EL (cell line): ENCODE measurements around the gene CDYL2.

Source experiments
- DNase-seq: peaks from one replicate; pipeline ENCODE4 v3.0.0-alpha.2; 2016

CDYL2 gene

DNA sequence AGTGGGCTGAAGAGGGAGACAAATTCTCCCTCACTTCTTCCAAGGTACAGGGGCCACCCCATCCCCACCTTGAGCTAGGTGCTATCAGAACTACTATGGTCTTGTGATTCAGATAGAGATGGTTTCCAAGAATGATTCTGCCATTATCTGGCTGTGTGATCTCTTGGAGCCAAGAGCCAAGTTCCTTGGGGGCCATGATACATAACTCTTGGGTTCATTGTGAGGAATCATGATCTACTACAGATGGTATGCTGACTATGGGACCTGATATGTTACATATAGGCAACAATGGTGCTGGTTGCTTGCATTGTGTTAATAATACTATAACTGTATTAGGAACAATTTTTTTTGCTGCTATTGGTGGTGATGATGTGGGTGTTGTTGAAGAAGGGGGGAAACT lies 217.9 kb downstream of the CDYL2 start:
- peak; percentile 30 for DNase-seq

DNA sequence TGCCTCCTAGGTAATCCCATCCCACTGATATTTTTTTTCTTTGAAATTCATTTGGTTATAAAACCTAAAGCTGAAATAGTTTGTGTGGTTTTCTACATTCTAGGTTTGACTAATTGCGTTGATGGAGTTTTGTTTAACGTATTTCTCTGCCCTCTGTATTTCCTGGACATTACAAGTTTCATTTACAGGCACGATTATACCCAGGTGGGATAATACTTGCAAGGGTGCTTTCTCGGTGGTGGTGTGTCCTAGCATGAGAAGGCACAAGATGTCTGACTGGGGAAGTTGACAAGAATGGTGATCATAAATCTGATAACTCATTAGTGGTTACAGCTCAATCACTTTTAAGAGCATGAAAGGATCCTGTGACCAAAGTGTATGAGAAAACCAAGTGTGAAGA lies 218.6 kb downstream of the CDYL2 start:
- DNase-seq: no peak

DNA sequence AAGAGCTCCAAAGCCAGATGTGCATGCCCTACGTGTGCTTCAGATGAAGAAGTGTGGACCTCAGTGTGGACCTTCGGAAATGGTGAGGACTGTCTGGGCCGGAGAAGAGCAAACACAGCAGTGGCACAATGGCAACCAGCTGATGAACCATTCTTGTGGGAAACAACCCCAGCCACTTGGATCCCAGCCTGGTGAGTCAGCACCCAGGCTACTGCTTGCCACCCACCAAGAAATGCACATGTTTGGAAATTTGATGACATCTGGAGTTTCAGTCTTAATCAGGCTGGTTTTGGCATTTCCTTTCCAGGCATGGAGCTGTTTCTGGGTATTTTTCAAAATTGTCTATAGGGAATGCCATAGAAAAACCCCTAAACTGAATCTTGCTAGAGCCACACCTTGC lies 220.9 kb downstream of the CDYL2 start:
- peak; percentile 79 for DNase-seq

DNA sequence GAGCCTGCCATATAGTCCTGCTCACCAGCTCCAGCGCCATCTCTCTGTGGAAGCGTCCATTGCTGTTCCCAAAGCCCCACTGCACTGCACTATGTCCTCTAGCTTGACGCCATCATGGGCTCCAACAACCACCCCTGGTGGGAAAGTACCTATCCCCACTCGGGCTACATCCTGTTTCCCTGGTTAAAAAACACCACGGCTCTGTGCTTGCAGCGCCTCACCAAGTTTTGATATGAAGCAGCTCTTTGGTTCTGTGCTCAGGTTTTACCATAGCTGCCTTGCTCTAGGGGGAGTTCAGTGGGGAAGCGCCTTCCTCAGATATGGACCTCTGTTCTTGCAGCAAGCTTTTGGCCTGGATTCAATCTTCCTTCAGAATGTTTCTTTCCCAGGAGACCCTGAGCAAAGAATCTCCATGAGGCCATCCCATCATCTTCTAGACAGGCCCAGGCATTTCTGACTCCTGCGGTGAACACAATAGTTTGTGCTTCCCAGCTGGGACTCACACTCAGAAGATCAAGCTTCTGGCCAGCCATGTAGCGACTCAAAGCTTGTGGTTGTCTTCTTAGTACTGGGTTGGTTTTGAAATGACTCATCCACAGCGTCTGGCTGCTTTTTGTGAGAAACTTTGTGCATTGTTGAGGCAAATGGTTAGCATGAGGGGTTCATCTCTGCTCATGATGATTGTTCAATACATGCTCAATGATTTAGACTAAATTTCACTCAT lies 224.1 kb downstream of the CDYL2 start:
- peak; percentile 23 for DNase-seq

DNA sequence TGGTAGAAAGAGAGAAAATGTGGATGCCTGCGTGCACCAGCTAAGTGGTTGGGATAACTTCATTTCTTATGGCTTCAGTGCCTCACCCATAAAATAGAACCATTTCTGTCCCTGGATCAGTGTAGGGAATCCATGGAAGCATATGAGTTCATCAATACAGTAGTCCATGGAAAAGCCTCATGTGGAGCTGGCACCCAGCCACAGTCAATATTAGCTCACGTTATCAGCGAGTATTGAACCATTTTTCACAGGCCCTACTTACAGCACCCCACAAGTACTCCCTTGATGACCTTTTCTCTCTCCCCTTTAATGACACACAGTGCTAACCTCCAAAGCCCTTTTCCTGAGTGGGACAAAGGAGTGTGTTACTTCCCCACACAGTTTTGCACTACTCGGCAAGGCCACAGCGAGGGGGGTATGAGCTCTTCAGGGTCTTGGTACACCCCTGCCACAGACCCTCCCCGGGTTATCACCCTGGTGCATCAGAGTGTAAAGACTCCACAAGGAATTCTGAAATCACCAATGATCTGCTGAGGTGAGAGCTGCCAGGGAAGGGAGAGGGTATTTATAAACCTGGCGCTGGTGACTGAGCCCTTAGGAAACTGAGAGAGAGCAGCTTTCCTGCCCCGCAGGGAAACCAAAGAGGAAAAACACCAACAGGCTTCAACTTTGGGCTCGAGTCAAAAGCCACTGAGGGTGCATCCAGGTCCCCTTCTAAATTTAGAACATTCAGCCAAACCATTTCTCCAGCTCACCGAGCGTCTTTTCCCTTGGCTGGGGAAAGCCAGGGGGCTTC lies 226.7 kb downstream of the CDYL2 start:
- DNase-seq: no peak

DNA sequence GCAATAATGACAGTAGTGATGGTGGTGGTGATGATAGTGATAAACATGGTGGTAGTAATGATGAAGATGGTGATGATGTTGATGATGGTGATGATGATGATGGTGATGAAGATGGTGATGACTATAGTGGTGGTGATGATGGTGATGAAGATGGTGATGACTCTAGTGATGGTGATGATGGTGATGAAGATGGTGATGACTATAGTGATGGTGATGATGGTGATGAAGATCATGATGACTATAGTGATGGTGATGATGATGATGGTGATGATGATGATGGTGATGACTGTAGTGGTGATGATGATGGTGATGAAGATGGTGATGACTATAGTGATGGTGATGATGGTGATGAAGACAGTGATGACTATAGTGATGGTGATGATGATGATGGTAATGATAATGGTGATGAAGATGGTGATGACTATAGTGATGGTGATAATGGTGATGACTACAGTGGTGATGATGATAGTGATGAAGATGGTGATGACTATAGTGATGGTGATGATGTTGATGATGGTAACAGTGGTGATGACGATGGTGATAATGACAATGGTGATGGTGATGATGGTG lies 228.0 kb downstream of the CDYL2 start:
- DNase-seq: no peak

DNA sequence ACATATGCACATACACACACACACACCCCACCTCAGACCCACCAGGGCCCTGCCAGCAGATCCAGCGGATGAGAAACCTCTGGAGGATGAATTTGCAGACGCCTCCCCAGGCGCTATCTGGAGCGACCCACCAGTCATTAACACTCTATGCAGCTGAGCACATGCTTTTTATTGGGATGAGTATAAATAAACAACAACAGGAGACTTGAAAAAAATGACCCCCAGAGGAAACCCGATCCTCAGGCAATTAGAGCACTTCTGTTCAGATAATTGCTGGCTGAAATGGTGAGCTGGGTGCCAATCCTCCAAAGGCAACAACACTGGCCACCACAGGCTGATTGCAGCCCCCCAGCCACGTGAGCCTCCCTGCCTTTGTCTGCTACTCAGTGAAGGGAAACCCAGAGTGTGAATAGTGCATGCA lies 230.7 kb downstream of the CDYL2 start:
- DNase-seq: no peak

DNA sequence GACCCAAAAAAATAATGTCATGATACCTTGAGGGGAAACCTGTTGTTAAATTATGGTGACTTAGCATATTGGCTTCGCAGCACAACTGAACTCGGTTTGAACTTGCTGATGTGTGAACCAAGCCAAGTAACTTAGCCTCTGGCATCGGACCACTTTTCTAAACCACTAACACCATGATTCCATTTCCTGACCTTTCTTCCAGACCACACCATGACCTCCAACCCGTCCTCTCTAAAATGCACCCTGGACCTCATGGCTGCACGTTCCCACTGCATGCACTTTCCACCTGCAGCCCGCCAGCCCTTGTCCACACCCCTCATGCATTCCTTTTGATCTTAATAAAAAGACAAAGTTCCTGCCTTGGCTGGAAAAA lies 234.3 kb downstream of the CDYL2 start:
- DNase-seq: peak; percentile 68

DNA sequence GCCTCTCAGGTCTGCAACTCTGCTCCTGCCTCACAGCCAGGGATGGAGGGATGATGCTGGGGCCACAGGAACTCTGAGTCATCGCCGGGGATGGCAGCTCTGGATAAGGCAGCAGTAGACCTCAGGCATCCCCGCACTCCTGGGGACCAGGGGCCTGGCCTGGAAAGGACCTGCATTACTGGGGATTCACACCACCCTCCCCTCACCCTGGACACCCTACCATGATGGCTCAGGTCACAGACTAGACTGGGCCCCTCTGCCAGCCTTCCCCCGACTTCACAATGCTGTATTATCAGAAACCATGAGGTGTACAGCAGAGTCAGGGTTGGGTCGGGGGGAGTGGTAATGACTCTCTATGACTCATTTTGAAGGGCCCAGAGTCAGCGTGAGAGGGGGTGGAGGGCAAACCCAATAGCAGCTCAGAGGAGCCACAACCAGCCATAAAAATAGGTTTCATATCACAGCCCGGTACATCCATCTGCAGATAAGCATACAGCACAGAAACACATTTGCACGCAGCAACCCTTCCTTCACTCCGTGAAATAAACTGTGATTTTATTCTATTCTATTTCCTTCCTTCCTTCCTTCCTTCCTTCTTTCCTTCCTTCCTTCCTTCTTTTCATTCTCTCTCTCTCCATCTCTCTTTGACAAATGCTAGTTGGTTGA lies 234.8 kb downstream of the CDYL2 start:
- DNase-seq: peak; percentile 75

DNA sequence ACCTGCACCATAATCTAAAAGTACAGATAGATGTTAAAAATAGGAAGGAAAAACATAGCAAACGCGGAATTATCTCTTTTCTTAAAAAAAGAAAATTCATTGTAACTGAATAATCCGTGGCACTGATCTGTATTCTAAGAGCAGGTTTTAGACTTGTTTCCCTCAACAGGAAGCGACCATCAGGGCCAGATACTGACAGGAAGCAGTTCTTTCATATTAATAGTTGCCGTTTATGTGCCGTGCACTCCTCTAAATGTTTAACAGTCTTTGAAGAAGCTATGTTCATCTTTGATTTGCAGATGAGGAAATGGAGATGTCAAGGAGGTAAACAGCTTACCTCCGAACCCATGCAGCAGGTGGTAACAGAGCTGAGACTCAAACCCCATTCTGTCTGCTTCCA lies 240.0 kb downstream of the CDYL2 start:
- no peak for DNase-seq

DNA sequence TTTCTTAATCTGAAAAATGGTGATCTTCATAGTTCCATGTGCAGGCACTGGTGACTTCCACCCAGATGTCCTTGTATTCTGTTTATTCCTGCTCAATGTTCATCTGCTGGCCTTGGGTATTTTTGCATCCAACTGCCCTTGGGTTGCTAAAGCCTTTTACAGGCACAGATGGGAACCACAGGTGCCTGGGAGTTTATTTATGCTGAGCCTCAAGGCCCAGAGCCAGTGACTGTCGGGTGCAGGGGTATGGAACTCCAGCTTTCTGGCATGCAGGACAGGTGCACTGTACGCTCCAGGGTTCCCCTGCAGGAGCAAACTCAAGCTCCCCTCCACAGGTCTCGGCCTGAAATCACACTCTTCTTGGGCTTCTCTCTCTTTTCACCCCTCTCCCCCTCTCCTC lies 241.3 kb downstream of the CDYL2 start:
- DNase-seq: no peak

DNA sequence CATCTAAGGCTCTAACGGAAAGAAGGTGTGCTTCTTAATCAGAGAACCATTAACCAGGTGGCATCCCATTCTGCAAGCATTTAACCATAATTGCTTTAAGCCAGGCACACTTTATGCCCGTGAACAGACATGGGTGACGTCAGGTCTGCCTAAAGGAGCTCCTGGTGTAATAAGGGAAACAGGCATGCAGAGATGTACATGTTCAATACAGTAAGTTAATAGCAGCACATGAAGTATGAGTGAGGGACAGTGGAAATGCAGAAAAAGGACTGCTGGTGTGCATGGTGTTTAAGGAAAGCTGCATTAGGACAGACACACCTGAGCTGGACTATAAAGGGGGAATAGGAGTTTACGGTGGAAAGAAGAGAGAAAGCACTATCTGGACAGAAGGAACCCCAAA lies 245.0 kb downstream of the CDYL2 start:
- DNase-seq: no peak

DNA sequence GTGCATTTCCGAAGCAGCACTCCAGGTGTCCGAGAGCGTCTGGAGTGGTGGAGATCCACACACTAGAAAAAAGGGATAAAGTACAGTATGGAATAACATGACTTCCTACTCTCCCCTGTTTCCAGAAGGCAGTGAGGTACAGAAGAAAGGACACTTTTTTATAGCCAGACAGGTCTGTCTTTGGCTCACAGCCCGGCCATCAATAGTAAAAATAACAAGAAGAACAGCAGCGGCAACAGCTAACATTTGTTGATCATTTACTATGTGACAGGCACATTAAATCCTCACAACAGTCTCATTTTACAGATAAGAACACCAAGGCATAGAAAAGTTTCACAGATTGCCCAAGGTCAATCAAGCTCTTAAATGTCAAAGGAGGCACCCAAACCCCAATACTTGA lies 247.4 kb downstream of the CDYL2 start:
- no peak for DNase-seq

DNA sequence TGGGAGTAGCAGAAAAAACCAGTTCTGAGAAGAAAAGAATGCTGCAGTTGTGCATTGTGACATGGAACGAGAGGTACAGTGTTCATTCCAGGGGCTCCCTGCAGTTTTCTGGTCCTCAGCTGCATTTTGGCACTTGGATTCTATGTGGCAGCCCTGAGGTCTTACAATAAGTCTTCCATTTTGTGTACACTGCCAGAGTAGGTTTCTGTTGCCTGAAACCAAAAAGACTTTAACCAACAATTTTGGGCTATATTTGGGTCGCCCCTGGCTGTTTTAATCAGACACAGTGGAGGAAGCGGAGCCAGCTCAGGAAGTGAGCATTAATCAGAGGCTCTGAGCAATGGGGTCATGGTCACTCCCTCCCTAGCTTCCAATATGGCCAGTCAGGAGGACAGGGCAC lies 247.9 kb downstream of the CDYL2 start:
- no peak for DNase-seq

DNA sequence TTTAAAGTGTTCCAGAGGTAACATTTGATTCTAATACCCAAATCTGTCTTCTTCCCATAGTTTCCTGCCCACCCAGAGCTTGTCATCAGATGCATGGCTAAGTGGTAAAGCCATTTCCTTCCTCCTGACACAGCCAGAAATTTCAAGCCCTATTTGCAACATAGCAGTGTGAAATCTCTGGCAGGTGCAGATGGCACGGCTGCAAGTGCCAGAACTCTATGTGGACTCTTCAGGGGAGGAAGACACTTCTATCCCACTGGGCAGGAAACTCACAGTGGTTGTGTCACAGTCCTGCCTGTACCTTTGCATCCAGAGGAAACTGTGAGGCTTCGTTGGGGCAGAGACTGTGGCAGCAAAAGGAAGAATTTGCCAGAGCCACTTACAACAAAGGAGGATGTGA lies 250.4 kb downstream of the CDYL2 start:
- DNase-seq: no peak

DNA sequence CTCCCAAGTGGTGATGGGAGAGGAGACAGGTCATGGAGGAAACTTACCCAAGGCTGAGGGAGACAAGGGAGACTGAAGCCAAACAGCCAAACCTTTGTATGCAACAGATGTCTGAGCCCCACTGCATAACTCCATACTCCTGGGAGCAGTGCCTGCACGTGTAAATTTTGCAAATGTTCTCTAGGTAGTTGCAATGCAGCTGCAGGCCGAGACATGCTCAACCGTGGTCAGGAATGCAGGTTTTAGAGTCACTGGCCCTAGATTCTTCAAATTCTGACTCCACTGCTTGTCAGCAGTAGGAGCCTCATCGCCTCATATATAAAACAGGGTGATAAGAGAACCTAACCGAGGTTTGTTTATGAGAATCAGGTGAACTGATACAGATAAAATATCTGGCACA lies 252.1 kb downstream of the CDYL2 start:
- no peak for DNase-seq
